GM23338 (cell line): Measurements from ENCODE around the gene LHX5. TPM values are rescaled to one million over a fixed set of nuclear protein-coding genes. Genes with fewer than 3 reads are reported as not detected.
A peak's percentile ranks its signal among the peaks of the same experiment; 100 is the strongest.

Source experiments
- ATAC-seq: fragments of 200-7000 bp; cut with Tn5 transposase; 3 replicates; pipeline ENCODE4 v1.9.1; 2020
- DNase-seq: peaks from one replicate; pipeline ENCODE4 v3.0.0-alpha.2; 2015; ENCODE audit warnings: low spot score
- H2AFZ ChIP-seq: fragments of 200-600 bp; sonication (generic); 2 replicates; pipeline ENCODE4 v1.8.0; 2016; ENCODE audit warnings: antibody characterized with exemption, mild to moderate bottlenecking, moderate library complexity
- H3F3A ChIP-seq: fragments of 200-600 bp; sonication (generic); replicated peaks from 2 replicates; pipeline ENCODE4 v1.8.0; 2017; ENCODE audit warnings: antibody characterized with exemption, mixed run types, low read depth
- H3K27ac ChIP-seq: fragments of 200-600 bp; sonication (generic); 2 replicates; pipeline ENCODE4 v1.6.1; 2016; ENCODE audit warnings: low read depth
- H3K27me3 ChIP-seq: fragments of 200-600 bp; sonication (generic); 2 replicates; pipeline ENCODE4 v1.8.0; 2016; ENCODE audit warnings: mild to moderate bottlenecking, mixed run types, moderate library complexity; ENCODE audit not compliant: insufficient read depth
- H3K36me3 ChIP-seq: fragments of 200-600 bp; sonication (generic); 2 replicates; pipeline ENCODE4 v1.8.0; 2016; ENCODE audit warnings: mild to moderate bottlenecking; ENCODE audit not compliant: insufficient read depth
- H3K4me1 ChIP-seq: fragments of 200-600 bp; sonication (generic); 2 replicates; pipeline ENCODE4 v1.8.0; 2016; ENCODE audit warnings: mild to moderate bottlenecking, moderate library complexity; ENCODE audit not compliant: insufficient read depth
- H3K4me2 ChIP-seq: fragments of 200-600 bp; sonication (generic); 2 replicates; pipeline ENCODE4 v1.7.1; 2017; ENCODE audit warnings: mixed run types
- H3K4me3 ChIP-seq: fragments of 200-600 bp; sonication (generic); 2 replicates; pipeline ENCODE4 v1.6.1; 2016; ENCODE audit warnings: mixed run types
- H3K79me2 ChIP-seq: fragments of 200-600 bp; sonication (generic); replicated peaks from 2 replicates; pipeline ENCODE4 v1.8.0; 2017; ENCODE audit warnings: mild to moderate bottlenecking; ENCODE audit not compliant: insufficient read depth
- H3K9me2 ChIP-seq: fragments of 200-600 bp; sonication (generic); 2 replicates; pipeline ENCODE4 v1.8.0; 2017; ENCODE audit not compliant: insufficient read depth
- H4K20me1 ChIP-seq: fragments of 200-600 bp; sonication (generic); replicated peaks from 2 replicates; pipeline ENCODE4 v1.8.0; 2017; ENCODE audit warnings: mild to moderate bottlenecking; ENCODE audit not compliant: insufficient read depth
- H3K27ac Mint-ChIP-seq: 2 replicates; pipeline ENCODE4 v1.8.0; 2020; ENCODE audit warnings: inconsistent platforms, mild to moderate bottlenecking, moderate library complexity, mixed read lengths
- H3K27me3 Mint-ChIP-seq: 3 replicates; pipeline ENCODE4 v1.8.0; 2022; ENCODE audit warnings: low read depth, mild to moderate bottlenecking, moderate library complexity, mixed read lengths, inconsistent platforms; ENCODE audit not compliant: insufficient read depth, poor library complexity
- H3K36me3 Mint-ChIP-seq: 3 replicates; pipeline ENCODE4 v1.8.0; 2021; ENCODE audit warnings: low read depth, mild to moderate bottlenecking, inconsistent platforms, moderate library complexity, mixed read lengths
- H3K4me1 Mint-ChIP-seq: 3 replicates; pipeline ENCODE4 v1.8.0; 2020; ENCODE audit warnings: mild to moderate bottlenecking, inconsistent platforms, mixed read lengths
- H3K4me3 Mint-ChIP-seq: 3 replicates; pipeline ENCODE4 v1.8.0; 2021; ENCODE audit warnings: moderate library complexity, mild to moderate bottlenecking, inconsistent platforms, mixed read lengths
- H3K9me3 Mint-ChIP-seq: 3 replicates; pipeline ENCODE4 v1.8.0; 2020; ENCODE audit warnings: moderate library complexity, mild to moderate bottlenecking, inconsistent platforms, mixed read lengths
- JUNB ChIP-seq: IDR thresholded peaks from one replicate; pipeline ENCODE4 v1.6.1; 2016; ENCODE audit warnings: antibody characterized with exemption; ENCODE audit not compliant: unreplicated experiment
- POLR2AphosphoS5 ChIP-seq: IDR thresholded peaks from 2 replicates; pipeline ENCODE4 v1.6.1; 2016; ENCODE audit warnings: antibody characterized with exemption, low read depth
- ZNF114 ChIP-seq: fragments of 250-450 bp; sonication (Bioruptor Pico); IDR thresholded peaks from 2 replicates; pipeline ENCODE4 v1.5.0; 2020; ENCODE audit warnings: mild to moderate bottlenecking, moderate library complexity
- polyA plus RNA-seq: library from polyadenylated mRNA; unstranded; fragments of >200 nt; fragmentation: Nextera tagmentation; extraction: Ambion mirVana; gene quantifications from 2 replicates; pipeline ENCODE4 v1.2.1, GENCODE V29; 2016
- total RNA-seq: library from RNA; depleted of rRNA; stranded (reverse); fragments of >200 nt; shearing (Covaris generic); gene quantifications from 2 replicates; pipeline ENCODE4 v1.2.3, GENCODE V29; 2014
- TF ChIP-seq, protein P1 (sequence below): IDR thresholded peaks from one replicate; pipeline ENCODE4 v1.6.1; 2018; ENCODE audit warnings: antibody characterized with exemption; ENCODE audit not compliant: unreplicated experiment
- TF ChIP-seq, protein P2 (sequence below): fragments of 250-450 bp; sonication (Bioruptor Pico); IDR thresholded peaks from 2 replicates; pipeline ENCODE4 v1.5.0; 2020; ENCODE audit warnings: mild to moderate bottlenecking, moderate library complexity

The LHX5 gene
- total and polyA plus RNA-seq, 2 experiments from 2014 or later = 0.18 TPM; not detected in 1

DNA sequence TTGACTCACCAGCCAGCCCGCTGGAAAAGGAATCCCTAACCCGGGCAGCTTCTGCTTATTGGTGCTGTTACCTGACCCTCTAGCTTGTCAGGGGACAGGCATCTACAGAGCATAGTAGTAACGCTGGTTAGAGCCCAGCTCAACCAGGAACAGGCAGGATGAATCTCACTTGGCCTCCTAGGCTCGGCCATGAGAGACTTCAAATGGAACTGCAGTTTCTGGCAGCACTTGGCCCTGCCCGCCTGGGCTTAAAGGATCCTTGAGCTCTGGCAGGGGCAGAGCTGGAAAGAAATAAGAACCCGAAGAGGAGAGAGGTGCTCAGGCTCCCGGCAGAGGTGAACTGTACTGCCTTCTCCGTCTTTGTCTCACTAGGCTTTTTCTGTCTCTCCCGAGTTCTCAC, 2.3 kb upstream of the LHX5 start:
- no peaks in the 10 kb centered on the region for H3K9me2 ChIP-seq
- peak; percentile 1 for ATAC-seq
- Mint-ChIP-seq H3K27ac (no peak overlapping the region), H3K4me3 (peak overlapping the region; percentile 5; the same call in 1 of the 3 replicates), H3K27me3 (peaks cover 98% of the 10 kb centered on the region), H3K36me3 (no peaks in the 10 kb centered on the region), H3K4me1 (peaks cover 63% of the 10 kb centered on the region), H3K9me3 (no peaks in the 10 kb centered on the region; the same call in 2 of the 3 replicates)
- peaks cover 56% of the 10 kb centered on the region for H3K4me1 ChIP-seq
- H3K4me2 ChIP-seq = peak overlapping the region; percentile 23; the same call in 1 of the 2 replicates
- H3K27ac ChIP-seq = no peak overlapping the region
- DNase-seq = peak; percentile 52
- TF ChIP-seq JUNB (no peak), POLR2AphosphoS5 (no peak), ZNF114 (no peak)
- TF ChIP-seq, protein P1, sequence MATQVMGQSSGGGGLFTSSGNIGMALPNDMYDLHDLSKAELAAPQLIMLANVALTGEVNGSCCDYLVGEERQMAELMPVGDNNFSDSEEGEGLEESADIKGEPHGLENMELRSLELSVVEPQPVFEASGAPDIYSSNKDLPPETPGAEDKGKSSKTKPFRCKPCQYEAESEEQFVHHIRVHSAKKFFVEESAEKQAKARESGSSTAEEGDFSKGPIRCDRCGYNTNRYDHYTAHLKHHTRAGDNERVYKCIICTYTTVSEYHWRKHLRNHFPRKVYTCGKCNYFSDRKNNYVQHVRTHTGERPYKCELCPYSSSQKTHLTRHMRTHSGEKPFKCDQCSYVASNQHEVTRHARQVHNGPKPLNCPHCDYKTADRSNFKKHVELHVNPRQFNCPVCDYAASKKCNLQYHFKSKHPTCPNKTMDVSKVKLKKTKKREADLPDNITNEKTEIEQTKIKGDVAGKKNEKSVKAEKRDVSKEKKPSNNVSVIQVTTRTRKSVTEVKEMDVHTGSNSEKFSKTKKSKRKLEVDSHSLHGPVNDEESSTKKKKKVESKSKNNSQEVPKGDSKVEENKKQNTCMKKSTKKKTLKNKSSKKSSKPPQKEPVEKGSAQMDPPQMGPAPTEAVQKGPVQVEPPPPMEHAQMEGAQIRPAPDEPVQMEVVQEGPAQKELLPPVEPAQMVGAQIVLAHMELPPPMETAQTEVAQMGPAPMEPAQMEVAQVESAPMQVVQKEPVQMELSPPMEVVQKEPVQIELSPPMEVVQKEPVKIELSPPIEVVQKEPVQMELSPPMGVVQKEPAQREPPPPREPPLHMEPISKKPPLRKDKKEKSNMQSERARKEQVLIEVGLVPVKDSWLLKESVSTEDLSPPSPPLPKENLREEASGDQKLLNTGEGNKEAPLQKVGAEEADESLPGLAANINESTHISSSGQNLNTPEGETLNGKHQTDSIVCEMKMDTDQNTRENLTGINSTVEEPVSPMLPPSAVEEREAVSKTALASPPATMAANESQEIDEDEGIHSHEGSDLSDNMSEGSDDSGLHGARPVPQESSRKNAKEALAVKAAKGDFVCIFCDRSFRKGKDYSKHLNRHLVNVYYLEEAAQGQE = no peak
- TF ChIP-seq, protein P2, sequence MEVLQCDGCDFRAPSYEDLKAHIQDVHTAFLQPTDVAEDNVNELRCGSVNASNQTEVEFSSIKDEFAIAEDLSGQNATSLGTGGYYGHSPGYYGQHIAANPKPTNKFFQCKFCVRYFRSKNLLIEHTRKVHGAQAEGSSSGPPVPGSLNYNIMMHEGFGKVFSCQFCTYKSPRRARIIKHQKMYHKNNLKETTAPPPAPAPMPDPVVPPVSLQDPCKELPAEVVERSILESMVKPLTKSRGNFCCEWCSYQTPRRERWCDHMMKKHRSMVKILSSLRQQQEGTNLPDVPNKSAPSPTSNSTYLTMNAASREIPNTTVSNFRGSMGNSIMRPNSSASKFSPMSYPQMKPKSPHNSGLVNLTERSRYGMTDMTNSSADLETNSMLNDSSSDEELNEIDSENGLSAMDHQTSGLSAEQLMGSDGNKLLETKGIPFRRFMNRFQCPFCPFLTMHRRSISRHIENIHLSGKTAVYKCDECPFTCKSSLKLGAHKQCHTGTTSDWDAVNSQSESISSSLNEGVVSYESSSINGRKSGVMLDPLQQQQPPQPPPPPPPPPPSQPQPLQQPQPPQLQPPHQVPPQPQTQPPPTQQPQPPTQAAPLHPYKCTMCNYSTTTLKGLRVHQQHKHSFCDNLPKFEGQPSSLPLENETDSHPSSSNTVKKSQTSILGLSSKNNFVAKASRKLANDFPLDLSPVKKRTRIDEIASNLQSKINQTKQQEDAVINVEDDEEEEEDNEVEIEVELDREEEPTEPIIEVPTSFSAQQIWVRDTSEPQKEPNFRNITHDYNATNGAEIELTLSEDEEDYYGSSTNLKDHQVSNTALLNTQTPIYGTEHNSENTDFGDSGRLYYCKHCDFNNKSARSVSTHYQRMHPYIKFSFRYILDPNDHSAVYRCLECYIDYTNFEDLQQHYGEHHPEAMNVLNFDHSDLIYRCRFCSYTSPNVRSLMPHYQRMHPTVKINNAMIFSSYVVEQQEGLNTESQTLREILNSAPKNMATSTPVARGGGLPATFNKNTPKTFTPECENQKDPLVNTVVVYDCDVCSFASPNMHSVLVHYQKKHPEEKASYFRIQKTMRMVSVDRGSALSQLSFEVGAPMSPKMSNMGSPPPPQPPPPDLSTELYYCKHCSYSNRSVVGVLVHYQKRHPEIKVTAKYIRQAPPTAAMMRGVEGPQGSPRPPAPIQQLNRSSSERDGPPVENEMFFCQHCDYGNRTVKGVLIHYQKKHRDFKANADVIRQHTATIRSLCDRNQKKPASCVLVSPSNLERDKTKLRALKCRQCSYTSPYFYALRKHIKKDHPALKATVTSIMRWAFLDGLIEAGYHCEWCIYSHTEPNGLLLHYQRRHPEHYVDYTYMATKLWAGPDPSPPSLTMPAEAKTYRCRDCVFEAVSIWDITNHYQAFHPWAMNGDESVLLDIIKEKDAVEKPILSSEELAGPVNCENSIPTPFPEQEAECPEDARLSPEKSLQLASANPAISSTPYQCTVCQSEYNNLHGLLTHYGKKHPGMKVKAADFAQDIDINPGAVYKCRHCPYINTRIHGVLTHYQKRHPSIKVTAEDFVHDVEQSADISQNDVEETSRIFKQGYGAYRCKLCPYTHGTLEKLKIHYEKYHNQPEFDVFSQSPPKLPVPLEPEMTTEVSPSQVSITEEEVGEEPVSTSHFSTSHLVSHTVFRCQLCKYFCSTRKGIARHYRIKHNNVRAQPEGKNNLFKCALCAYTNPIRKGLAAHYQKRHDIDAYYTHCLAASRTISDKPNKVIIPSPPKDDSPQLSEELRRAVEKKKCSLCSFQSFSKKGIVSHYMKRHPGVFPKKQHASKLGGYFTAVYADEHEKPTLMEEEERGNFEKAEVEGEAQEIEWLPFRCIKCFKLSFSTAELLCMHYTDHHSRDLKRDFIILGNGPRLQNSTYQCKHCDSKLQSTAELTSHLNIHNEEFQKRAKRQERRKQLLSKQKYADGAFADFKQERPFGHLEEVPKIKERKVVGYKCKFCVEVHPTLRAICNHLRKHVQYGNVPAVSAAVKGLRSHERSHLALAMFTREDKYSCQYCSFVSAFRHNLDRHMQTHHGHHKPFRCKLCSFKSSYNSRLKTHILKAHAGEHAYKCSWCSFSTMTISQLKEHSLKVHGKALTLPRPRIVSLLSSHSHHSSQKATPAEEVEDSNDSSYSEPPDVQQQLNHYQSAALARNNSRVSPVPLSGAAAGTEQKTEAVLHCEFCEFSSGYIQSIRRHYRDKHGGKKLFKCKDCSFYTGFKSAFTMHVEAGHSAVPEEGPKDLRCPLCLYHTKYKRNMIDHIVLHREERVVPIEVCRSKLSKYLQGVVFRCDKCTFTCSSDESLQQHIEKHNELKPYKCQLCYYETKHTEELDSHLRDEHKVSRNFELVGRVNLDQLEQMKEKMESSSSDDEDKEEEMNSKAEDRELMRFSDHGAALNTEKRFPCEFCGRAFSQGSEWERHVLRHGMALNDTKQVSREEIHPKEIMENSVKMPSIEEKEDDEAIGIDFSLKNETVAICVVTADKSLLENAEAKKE = no peak
- H3K36me3 ChIP-seq = no peaks in the 10 kb centered on the region; the same call in 1 of the 2 replicates
- H4K20me1 ChIP-seq = peaks cover 21% of the 10 kb centered on the region; the same call in 1 of the 2 replicates
- peaks cover 51% of the 10 kb centered on the region for H3F3A ChIP-seq
- peaks cover 97% of the 10 kb centered on the region for H3K27me3 ChIP-seq
- no peak overlapping the region for H2AFZ ChIP-seq
- H3K79me2 ChIP-seq = no peaks in the 10 kb centered on the region
- no peak overlapping the region for H3K4me3 ChIP-seq
